Hematopoietic multipotent progenitor cell treated with erythropoietin and hydrocortisone succinate and interleukin-3 and kit ligand, for 17 days (in vitro differentiated cells): ENCODE data around the gene TTBK1.
A peak's percentile ranks its signal among the peaks of the same experiment; 100 is the strongest.

Source experiments
- DNase-seq: peaks from one replicate; pipeline ENCODE4 v3.0.0-alpha.2; 2015; ENCODE audit warnings: low spot score

The TTBK1 gene

GRCh38 chr6:43255408-43256054 lies 12.2 kb downstream of the TTBK1 start:
- DNase-seq = no peak

- no peak for DNase-seq
Measured at GRCh38 chr6:43256670-43257366, 13.5 kb downstream of the TTBK1 start.

GRCh38 chr6:43257367-43258145 lies 14.3 kb downstream of the TTBK1 start:
- DNase-seq = no peak

DNA sequence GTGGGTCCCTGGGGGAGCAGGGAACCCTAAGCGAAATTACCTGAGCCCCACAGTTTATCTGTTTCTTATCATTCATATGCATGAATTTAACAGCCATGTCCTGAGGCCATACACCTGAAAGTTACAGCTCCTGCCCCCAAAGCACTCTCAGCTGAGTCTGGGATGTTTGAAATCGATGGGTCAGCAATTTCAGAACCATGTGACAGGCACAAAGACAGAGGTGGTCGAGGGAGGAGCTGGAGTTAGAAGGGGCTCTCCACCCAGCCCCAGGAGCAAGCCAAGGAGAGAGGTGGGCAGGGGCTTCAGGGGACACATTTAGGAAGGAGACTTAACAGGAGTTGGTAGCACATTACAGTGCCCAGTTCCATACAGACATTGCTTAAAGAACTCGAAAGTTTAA lies 14.9 kb downstream of the TTBK1 start:
- DNase-seq = no peak

DNA sequence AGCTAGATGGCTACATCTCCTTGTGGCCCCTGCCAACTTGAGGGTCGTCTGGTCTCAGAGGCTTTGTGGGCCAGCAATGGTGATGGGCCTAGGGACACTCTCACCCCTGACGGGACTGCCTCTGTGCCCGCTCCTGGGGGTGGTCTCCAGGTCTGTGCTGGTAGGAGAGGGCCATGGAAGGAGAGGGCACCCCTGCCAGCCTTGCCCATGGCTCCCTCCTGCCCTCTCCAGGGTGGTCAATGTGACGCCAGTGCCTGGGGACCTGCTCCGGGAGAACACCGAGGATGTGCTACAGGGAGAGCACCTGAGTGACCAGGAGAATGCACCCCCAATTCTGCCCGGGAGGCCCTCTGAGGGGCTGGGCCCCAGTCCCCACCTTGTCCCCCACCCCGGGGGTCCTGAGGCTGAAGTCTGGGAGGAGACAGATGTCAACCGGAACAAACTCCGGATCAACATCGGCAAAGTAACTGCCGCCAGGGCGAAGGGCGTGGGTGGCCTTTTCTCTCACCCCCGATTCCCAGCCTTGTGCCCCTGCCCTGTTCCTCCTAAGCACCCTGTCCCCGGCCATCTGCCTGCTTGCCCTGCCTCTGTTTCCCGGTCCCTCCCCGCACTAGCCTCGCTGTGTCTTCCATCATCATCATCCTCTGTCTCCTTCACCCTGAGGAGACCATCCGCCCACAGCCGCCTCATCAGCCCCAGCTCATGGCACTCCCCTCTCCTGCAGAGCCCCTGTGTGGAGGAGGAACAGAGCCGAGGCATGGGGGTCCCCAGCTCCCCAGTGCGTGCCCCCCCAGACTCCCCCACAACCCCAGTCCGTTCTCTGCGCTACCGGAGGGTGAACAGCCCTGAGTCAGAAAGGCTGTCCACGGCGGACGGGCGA lies 15.8 kb downstream of the TTBK1 start:
- DNase-seq = no peak

DNA sequence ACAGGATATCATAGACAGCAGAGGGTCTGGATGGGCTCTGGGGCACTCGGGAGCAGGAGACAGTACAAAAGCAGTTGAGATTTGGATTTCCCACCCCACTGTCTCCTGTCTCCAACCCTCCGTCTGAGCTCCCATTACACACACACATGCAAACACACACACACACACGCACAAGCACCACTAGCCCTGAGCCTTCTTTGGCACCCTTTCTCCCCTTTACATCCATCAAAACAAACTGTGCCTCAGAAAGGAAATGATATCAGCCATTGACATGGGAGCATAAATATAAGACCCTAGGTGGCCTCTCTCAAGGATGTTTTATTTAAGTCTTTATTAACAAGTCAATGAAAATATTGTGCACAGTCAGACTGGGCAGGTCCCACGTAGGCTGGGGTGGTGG lies 17.5 kb downstream of the TTBK1 start:
- DNase-seq = no peak

DNA sequence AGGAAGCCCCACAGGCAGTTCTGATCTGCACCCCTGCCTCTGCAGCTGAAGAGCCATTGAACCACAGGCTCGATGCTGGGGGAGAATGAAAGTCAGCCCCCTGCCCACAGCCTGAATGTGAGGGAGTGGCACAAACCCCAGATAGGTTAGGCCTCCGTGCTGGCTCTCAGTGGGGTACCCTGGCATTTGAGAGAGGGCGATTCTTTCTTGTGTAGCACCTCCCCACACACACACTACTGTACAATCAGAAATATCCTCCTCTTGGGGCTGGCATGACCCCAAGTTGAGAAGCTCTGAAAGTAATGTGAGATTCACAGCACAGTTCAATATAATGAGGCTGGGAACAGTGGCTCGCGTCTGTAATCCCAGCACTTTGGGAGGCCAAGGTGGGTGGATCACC lies 17.9 kb downstream of the TTBK1 start:
- DNase-seq = no peak

GRCh38 chr6:43262000-43262779 lies 18.9 kb downstream of the TTBK1 start:
- no peak for DNase-seq

- DNase-seq = no peak
Measured at GRCh38 chr6:43262780-43263313, 19.6 kb downstream of the TTBK1 start.

DNA sequence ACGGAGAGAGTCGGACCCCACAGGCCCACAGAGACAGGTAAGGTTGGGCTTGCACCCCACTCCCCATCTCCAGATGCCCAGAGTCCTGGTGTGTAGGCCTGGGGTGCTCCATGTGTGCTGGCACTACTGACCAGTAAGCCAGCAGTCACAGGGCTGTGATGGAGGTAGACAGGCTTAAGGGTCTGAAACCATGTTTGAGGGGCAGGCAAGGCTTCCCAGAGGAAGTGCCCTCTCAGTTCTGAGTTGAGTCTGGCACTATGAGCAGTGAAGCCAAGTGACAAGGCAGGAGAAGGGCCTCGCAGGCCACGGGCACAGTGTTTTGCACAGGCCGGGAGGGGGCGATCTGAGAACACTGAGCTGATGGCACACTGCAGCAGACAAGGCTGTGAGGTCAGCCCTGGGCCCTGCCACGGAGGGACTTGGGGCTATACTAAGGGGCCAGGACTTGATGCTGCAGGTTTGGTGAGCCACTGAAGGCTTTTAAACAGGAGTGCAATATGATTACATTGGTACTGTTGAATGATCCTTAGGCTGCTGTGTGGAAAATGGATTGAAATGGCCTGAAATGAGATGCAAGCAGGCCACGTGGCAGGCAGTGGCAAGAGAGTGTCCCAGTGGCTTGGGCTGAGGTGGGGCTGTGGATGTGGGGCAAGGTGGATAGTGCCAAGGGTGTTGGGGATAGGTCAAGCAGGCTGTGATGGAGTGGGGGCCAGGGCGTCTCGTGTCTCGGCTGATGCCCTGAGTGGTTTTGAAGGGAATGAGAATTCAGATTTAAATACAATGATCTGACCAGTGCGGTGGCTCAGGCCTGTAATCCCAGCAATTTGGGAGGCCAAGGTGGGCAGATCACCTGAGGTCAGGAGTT lies 20.3 kb downstream of the TTBK1 start:
- peak; percentile 38 for DNase-seq

- DNase-seq = no peak
Measured at GRCh38 chr6:43264599-43265145, 21.4 kb downstream of the TTBK1 start.

GRCh38 chr6:43265564-43265963 lies 22.3 kb downstream of the TTBK1 start:
- no peak for DNase-seq

GRCh38 chr6:43267619-43268354 lies 24.5 kb downstream of the TTBK1 start:
- no peak for DNase-seq

DNA sequence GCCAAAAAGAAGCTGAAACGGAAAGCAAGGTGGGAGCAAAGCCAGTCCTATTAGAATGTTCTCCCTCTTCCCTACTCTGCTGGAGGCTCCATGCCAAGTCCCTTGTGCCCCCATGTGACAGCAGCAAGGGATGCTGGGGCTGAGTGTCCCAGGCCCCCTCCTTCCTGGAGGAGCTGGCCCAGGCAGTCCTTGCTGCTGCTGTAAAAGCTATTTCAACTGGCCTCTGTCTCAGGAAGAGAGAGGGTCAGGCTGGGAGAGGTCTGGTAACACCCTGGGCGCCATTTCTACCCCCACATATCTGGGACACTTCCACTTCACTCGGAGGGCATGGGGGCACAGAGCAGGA lies 25.0 kb downstream of the TTBK1 start:
- DNase-seq = no peak

DNA sequence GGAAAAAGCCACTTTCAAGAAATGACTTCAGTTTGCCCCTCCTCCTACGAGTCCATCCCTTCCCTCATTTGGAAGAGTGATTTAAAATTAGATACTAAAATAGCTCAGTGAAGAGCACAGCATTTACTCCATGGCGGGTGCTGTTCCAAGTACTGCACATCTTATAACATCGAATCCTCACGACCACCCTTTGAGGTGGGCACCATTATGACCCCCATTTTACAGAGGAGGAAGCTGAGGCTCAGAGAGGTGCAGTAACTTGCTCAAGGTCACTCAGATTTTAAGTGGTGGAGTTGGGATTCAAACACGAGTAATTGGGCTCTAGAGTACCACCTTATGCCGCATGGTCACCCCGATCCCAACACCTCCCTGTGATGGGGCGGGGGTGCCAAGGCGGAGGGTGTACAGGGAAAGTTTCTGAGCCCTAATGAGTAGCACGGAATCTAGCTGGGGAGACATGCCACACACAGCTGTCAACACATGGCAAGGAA lies 25.5 kb downstream of the TTBK1 start:
- DNase-seq = no peak

DNA sequence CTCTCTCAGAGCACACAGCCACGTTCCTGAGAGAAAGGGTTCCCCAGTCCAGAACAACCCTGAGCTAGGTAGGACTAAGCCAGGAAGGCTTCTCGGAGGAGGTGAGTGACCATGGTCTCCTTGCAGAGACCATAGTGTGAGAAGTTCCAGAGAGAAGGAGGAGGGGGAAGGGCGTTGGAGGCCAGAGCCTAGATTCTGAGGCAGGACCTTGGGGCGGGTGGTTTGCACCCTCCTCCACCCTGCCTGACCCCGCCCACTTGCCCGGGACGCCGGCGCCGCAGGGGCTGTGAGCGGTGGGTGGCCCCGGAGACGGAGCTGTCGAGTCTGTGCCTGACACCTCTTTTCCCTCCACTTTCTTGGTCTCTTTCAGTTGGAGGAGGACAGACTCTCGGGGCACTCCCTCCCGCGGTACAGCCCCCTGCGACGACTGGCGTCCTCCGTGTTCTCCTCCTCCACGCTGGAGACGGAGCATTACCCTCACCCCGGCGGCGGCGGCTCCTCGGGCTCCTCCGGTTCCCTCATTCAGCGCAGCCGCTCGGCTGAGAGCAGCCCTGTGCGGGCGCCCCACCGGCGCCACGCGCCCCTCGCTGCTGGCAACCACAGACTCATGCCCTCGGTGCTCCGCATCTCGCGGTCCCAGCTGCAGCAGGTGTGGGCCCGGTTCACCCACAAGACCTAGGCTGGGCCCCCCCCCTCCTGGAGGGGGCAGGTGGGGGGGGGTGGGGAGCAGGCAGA lies 26.2 kb downstream of the TTBK1 start:
- no peak for DNase-seq

DNA sequence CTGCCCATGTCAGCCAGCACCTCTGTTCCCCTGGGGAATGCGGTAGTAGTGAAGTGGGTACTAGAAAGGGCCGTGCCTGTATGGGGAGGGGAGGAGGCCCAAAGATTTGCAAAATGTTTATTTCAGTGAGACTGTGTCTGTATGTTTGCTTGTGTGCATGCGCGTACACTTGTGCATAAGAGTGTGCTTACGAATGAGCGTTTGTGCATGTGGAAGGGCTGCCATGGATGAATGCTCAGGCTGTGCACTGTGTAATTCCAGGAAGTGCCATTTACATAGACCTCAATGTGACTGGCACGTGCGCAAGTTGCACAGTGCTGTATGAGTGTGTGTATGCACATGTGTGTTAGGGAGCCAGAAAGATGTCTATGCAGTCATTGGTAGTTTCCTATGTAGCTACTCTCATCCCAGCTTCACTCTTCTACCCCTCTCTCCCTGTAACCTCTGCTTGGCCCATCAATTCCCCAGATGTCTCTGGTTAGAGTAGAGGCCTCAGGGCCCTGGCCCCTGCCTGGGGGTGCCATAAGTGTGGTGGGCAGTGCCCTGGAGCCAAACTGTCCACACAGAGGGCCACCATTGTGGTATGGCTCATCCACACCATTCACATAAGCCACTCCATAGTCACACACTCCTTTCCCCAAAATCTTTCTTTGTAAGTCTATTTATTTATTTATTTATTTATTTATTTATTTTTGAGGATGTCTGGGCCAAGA lies 28.0 kb downstream of the TTBK1 start:
- no peak for DNase-seq

DNA sequence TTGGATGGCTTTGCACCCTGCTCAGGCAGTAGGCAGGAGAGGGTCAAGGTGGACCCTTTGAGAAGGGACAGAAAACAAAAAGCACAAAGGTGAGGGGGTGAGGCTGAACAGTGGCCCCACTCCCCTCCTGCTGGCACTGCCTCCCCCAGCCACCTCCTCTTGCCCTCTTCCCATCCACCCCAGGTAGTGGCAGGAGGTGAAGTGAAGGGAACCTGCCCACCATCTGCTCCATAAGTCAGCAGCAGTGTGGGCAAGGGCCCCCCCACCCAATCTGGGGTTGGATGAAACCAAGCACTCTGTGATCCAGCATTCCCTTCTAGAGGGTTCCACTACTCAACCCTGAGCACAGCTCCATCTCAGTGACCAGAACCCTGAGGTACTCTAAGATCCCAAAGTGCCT lies 28.7 kb downstream of the TTBK1 start:
- no peak for DNase-seq
